Measurements from ENCODE around the gene SGPL1. TPM values are rescaled to one million over a fixed set of nuclear protein-coding genes. Genes with fewer than 3 reads are reported as not detected.

The SGPL1 gene
- total RNA-seq, 6 experiments from 2014 or later, result 33.2 to 50.1 (median 38.0) TPM

DNA sequence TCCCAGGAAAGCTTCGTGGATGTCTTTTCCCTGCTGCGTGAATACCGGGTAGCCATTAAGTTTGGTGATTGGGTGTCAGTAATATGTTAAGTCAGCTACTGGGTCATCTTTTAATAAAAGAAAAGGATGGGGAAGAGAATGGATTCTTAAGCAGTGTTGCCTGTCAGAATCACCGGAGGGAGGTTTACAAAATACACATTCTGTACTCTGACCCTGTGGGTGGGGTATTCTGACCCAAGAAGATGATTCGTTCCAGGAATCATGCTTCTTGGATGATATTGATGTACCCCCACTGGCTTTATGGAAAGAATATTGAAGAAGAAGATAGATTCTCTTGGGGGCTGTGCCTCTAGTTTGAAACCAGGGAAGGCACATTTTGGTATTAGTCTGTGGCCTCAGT lies 18.3 kb downstream of the SGPL1 start:
- Histone ChIP-seq H3K27ac (peak overlapping the region in 1 of 3 donors; percentile 87), H3K4me1 (peaks cover 0 to 48% (median 18%) of the 10 kb centered on the region in 4 donors), H3K9me3 (no peaks in the 10 kb centered on the region), H3K27me3 (no peaks in the 10 kb centered on the region), H3K4me3 (no peak overlapping the region), H3K36me3 (no peaks in the 10 kb centered on the region)
- TF ChIP-seq CTCF (IDR thresholded peaks at IDR 0.05), result no peak
- TF ChIP-seq POLR2A (IDR thresholded peaks at IDR 0.05), result no peak
- ATAC-seq, result no peak
- WGBS (ENCODE audit: insufficient coverage, low coverage, low lambda C conversion rate, missing lambda C conversion rate), result 55% methylated on average over 4 of the region's 5 CpGs
- DNase-seq, result no peak
- intact Hi-C loops (cut with DNase I), result no loop called here

- WGBS (ENCODE audit: insufficient coverage, low coverage, low lambda C conversion rate, missing lambda C conversion rate), result 45% methylated on average over 6 of the region's 7 CpGs
- H3K4me3 ChIP-seq, result no peak overlapping the region
- H3K27ac ChIP-seq, result peak overlapping the region in 1 of 3 donors; percentile 87
- peak; percentile 89 to 96 (median 94) for ATAC-seq
- peaks cover 0 to 43% (median 15%) of the 10 kb centered on the region in 4 donors for H3K4me1 ChIP-seq
- peak; percentile 49 to 90 (median 79) for DNase-seq
- H3K9me3 ChIP-seq, result no peaks in the 10 kb centered on the region
- TF ChIP-seq CTCF (IDR thresholded peaks at IDR 0.05) (no peak), POLR2A (IDR thresholded peaks at IDR 0.05) (no peak)
- intact Hi-C loops (cut with DNase I), result no loop called here
- H3K27me3 ChIP-seq, result no peaks in the 10 kb centered on the region
- no peaks in the 10 kb centered on the region for H3K36me3 ChIP-seq
Measured at GRCh38 chr10:70834441-70835151, 18.8 kb downstream of the SGPL1 start.

GRCh38 chr10:70836319-70836718 lies 20.6 kb downstream of the SGPL1 start:
- WGBS (ENCODE audit: insufficient coverage, low coverage, low lambda C conversion rate, missing lambda C conversion rate), result 25% methylated on average over 2 of the region's 2 CpGs
- H3K36me3 ChIP-seq, result no peaks in the 10 kb centered on the region
- H3K4me1 ChIP-seq, result peaks cover 0 to 36% (median 13%) of the 10 kb centered on the region in 4 donors
- no peak for TF ChIP-seq POLR2A (IDR thresholded peaks at IDR 0.05)
- no peak for TF ChIP-seq CTCF (IDR thresholded peaks at IDR 0.05)
- no peaks in the 10 kb centered on the region for H3K27me3 ChIP-seq
- intact Hi-C loops (cut with DNase I), result no loop called here
- H3K4me3 ChIP-seq, result no peak overlapping the region
- no peaks in the 10 kb centered on the region for H3K9me3 ChIP-seq
- H3K27ac ChIP-seq, result peak overlapping the region in 1 of 3 donors; percentile 87
- peak in 2 of 4 donors; percentile 3 to 24 for ATAC-seq
- no peak for DNase-seq

DNA sequence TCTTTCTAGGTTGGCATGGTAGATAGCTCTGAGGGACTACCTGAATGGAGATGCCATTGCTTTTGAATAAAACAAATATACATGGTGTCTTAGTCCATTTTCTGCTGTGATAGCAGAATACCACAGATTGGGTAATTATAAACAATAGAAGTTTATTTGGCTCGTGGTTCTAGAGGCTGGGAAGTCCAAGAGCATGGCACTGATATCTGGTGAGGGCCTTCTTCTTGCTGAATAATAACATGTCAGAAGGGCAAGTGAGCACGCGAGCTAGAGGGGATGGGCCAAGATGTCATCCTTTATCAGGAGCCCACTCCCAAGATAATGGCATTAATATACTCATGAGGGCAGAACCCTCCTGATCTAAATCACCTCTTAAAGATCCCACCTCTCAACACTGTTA lies 21.9 kb downstream of the SGPL1 start:
- peaks cover 0 to 36% (median 13%) of the 10 kb centered on the region in 4 donors for H3K4me1 ChIP-seq
- 68% methylated on average over 3 of the region's 3 CpGs for WGBS (ENCODE audit: insufficient coverage, low coverage, low lambda C conversion rate, missing lambda C conversion rate)
- no peaks in the 10 kb centered on the region for H3K9me3 ChIP-seq
- H3K27ac ChIP-seq, result peak overlapping the region in 1 of 3 donors; percentile 87
- H3K36me3 ChIP-seq, result no peaks in the 10 kb centered on the region
- ATAC-seq, result no peak
- intact Hi-C loops (cut with DNase I), result no loop called here
- TF ChIP-seq POLR2A (IDR thresholded peaks at IDR 0.05) (no peak), CTCF (IDR thresholded peaks at IDR 0.05) (no peak)
- no peaks in the 10 kb centered on the region for H3K27me3 ChIP-seq
- H3K4me3 ChIP-seq, result no peak overlapping the region
- DNase-seq, result no peak
